Measurements from ENCODE around the gene NBAS.

DNA sequence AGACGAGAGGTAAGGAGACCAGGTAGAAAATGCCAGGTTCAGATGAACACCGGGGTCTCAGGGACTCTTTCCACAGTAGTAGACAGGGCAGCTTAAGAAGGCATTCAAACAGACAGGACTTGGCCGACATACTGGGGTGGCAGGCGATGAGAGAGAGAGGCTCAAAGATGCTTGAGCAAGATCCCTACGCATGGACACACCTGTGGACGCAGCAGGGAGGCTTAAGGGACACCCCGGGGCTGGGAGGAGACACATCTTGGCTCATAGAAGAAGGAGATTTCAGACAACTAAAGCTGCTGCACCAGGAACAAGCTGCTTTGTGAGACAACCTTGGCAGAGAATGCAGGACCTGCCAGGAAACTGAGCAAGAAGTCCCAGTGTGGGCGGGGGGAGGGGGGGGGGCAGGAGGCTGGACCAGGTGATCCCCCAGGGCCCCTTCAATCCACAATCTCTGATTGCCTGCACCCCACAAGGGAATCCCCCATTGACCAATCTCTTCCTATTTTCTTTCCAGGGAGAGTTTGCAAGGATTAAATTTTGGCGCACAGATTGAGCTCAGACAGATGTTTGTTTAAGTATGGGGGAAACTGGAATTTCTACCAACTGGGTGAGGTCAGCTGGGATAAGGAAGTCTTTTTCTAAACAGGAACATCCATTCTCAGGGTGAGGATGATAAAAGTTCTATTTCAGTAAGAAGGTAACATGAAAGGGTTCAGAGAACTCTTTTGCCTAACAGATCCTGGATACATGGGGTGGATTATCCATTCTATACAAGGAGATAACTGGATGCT is 400.7 kb downstream of the NBAS start:
- TF ChIP-seq POLR2A (IDR thresholded peaks at IDR 0.05; ENCODE audit: low read length) (no peak), ZC3H11A (IDR thresholded peaks at IDR 0.05) (no peak), RCOR1 (IDR thresholded peaks at IDR 0.05; ENCODE audit: low read depth, low read length) (no peak), CBX2 (IDR thresholded peaks at IDR 0.05; ENCODE audit: borderline replicate concordance, low read depth) (no peak), MAX (IDR thresholded peaks at IDR 0.05) (no peak), ZSCAN20 (CRISPR knock-in tag; IDR thresholded peaks at IDR 0.05) (no peak), BHLHE40 (IDR thresholded peaks at IDR 0.05; ENCODE audit: low read depth, low read length) (no peak)
- TF ChIP-seq, protein P1, sequence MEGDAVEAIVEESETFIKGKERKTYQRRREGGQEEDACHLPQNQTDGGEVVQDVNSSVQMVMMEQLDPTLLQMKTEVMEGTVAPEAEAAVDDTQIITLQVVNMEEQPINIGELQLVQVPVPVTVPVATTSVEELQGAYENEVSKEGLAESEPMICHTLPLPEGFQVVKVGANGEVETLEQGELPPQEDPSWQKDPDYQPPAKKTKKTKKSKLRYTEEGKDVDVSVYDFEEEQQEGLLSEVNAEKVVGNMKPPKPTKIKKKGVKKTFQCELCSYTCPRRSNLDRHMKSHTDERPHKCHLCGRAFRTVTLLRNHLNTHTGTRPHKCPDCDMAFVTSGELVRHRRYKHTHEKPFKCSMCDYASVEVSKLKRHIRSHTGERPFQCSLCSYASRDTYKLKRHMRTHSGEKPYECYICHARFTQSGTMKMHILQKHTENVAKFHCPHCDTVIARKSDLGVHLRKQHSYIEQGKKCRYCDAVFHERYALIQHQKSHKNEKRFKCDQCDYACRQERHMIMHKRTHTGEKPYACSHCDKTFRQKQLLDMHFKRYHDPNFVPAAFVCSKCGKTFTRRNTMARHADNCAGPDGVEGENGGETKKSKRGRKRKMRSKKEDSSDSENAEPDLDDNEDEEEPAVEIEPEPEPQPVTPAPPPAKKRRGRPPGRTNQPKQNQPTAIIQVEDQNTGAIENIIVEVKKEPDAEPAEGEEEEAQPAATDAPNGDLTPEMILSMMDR (IDR thresholded peaks at IDR 0.05), result no peak

Data from A549 (cell line).